ENCODE data around the gene ANKAR.
A peak's percentile ranks its signal among the peaks of the same experiment; 100 is the strongest.
"Not testable (repeated sequence)": the region's sequence is repeated elsewhere in the genome, so short reads cannot be mapped to it uniquely, and the experiment has no call there.

The ANKAR gene

DNA sequence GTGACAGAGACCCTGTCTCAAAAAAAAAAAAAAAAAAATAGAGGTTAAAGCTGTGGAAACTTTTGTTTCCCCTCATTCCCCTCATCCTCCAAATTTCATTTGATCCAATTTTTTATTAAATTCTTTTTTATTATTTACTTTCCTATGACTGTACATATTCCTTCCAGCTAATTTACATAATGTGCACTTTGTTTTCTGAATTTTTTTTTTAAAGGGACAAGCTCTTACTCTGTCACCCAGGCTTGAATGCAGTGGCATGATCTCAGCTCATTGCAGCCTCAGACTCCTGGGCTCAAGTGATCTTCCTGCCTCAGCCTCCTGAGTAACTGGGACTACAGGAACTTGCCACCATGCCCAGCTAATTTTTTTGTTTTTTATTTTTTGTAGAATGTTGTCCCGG lies 10.3 kb downstream of the ANKAR start:
- no peak for ATAC-seq

DNA sequence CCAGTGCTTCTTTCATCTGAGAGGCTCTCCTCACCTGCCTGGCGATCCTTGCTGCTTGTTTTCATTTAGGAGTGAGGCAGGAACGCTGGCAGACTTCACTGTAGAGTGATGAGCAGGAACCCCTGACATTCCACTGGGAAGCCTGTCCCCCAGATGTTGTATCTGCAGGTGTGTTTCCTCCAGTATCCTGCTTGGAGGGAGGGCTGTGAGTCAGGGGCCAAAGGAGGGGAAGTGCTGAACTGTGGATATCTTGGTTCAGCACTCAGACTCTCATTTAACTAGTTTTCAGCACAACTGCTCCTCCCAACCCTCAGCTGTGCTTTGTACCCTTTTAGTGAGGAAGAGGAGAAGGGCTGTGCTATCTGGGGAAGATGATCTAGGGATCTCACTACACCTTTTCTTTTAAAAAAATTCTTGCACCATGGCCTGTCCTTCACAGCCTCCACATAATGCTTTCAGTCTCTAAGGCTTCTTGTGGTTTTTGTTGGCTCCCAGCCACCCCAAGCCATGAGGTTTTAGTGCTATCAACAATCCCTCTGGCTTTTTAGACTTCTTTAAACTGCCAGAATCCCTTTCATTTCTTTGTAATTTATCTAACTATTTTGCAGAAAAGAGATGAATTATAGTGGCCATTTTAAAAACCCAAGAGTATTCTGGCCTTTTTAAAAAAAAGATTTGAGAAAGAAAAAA lies 11.2 kb downstream of the ANKAR start:
- TF ChIP-seq, protein P1, sequence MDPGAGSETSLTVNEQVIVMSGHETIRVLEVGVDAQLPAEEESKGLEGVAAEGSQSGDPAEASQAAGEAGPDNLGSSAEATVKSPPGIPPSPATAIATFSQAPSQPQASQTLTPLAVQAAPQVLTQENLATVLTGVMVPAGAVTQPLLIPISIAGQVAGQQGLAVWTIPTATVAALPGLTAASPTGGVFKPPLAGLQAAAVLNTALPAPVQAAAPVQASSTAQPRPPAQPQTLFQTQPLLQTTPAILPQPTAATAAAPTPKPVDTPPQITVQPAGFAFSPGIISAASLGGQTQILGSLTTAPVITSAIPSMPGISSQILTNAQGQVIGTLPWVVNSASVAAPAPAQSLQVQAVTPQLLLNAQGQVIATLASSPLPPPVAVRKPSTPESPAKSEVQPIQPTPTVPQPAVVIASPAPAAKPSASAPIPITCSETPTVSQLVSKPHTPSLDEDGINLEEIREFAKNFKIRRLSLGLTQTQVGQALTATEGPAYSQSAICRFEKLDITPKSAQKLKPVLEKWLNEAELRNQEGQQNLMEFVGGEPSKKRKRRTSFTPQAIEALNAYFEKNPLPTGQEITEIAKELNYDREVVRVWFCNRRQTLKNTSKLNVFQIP (CRISPR knock-in tag; IDR thresholded peaks at IDR 0.05; ENCODE audit: borderline replicate concordance, low read depth) = no peak
- TF ChIP-seq BACH2 (CRISPR knock-in tag; IDR thresholded peaks at IDR 0.05; ENCODE audit: borderline replicate concordance) = no peak
- no peak for TF ChIP-seq PPARA (CRISPR knock-in tag; IDR thresholded peaks at IDR 0.05; ENCODE audit: borderline replicate concordance)
- no peak for TF ChIP-seq SNAI2 (CRISPR knock-in tag; IDR thresholded peaks at IDR 0.05)
- no peak for TF ChIP-seq GLIS3 (CRISPR knock-in tag; IDR thresholded peaks at IDR 0.05)
- TF ChIP-seq, protein P2, sequence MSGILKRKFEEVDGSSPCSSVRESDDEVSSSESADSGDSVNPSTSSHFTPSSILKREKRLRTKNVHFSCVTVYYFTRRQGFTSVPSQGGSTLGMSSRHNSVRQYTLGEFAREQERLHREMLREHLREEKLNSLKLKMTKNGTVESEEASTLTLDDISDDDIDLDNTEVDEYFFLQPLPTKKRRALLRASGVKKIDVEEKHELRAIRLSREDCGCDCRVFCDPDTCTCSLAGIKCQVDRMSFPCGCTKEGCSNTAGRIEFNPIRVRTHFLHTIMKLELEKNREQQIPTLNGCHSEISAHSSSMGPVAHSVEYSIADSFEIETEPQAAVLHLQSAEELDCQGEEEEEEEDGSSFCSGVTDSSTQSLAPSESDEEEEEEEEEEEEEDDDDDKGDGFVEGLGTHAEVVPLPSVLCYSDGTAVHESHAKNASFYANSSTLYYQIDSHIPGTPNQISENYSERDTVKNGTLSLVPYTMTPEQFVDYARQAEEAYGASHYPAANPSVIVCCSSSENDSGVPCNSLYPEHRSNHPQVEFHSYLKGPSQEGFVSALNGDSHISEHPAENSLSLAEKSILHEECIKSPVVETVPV (CRISPR knock-in tag; IDR thresholded peaks at IDR 0.05) = no peak
- TF ChIP-seq ISL1 (CRISPR knock-in tag; IDR thresholded peaks at IDR 0.05) = no peak
- no peak for TF ChIP-seq ARNTL (CRISPR knock-in tag; IDR thresholded peaks at IDR 0.05; ENCODE audit: borderline replicate concordance, low read depth)
- TF ChIP-seq, protein P3, sequence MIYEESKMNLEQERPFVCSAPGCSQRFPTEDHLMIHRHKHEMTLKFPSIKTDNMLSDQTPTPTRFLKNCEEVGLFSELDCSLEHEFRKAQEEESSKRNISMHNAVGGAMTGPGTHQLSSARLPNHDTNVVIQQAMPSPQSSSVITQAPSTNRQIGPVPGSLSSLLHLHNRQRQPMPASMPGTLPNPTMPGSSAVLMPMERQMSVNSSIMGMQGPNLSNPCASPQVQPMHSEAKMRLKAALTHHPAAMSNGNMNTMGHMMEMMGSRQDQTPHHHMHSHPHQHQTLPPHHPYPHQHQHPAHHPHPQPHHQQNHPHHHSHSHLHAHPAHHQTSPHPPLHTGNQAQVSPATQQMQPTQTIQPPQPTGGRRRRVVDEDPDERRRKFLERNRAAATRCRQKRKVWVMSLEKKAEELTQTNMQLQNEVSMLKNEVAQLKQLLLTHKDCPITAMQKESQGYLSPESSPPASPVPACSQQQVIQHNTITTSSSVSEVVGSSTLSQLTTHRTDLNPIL (CRISPR knock-in tag; IDR thresholded peaks at IDR 0.05; ENCODE audit: low read depth) = no peak
- no peak for TF ChIP-seq ZFP3 (CRISPR knock-in tag; IDR thresholded peaks at IDR 0.05)
- no peak for TF ChIP-seq ZNF8 (CRISPR knock-in tag; IDR thresholded peaks at IDR 0.05)
- peak; percentile 77 for ATAC-seq

More for the DNA sequence above, 10.3 kb downstream of the ANKAR start:
- TF ChIP-seq CSDC2 (CRISPR knock-in tag; IDR thresholded peaks at IDR 0.05) (no peak), ZC3H10 (CRISPR knock-in tag; IDR thresholded peaks at IDR 0.05) (no peak), ZNF565 (CRISPR knock-in tag; conservative IDR thresholded peaks at IDR 0.05; ENCODE audit: low read depth) (no peak), PPARA (CRISPR knock-in tag; IDR thresholded peaks at IDR 0.05; ENCODE audit: borderline replicate concordance) (no peak), ZFP3 (CRISPR knock-in tag; IDR thresholded peaks at IDR 0.05) (no peak), GLIS3 (CRISPR knock-in tag; IDR thresholded peaks at IDR 0.05) (no peak), RARB (CRISPR knock-in tag; IDR thresholded peaks at IDR 0.05) (no peak), ZNF70 (CRISPR knock-in tag; IDR thresholded peaks at IDR 0.05) (no peak), TCF4 (CRISPR knock-in tag; IDR thresholded peaks at IDR 0.05; ENCODE audit: borderline replicate concordance) (no peak), ZNF8 (CRISPR knock-in tag; IDR thresholded peaks at IDR 0.05) (no peak)
- TF ChIP-seq, protein P4, sequence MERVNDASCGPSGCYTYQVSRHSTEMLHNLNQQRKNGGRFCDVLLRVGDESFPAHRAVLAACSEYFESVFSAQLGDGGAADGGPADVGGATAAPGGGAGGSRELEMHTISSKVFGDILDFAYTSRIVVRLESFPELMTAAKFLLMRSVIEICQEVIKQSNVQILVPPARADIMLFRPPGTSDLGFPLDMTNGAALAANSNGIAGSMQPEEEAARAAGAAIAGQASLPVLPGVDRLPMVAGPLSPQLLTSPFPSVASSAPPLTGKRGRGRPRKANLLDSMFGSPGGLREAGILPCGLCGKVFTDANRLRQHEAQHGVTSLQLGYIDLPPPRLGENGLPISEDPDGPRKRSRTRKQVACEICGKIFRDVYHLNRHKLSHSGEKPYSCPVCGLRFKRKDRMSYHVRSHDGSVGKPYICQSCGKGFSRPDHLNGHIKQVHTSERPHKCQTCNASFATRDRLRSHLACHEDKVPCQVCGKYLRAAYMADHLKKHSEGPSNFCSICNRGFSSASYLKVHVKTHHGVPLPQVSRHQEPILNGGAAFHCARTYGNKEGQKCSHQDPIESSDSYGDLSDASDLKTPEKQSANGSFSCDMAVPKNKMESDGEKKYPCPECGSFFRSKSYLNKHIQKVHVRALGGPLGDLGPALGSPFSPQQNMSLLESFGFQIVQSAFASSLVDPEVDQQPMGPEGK (CRISPR knock-in tag; IDR thresholded peaks at IDR 0.05; ENCODE audit: borderline replicate concordance) = no peak

DNA sequence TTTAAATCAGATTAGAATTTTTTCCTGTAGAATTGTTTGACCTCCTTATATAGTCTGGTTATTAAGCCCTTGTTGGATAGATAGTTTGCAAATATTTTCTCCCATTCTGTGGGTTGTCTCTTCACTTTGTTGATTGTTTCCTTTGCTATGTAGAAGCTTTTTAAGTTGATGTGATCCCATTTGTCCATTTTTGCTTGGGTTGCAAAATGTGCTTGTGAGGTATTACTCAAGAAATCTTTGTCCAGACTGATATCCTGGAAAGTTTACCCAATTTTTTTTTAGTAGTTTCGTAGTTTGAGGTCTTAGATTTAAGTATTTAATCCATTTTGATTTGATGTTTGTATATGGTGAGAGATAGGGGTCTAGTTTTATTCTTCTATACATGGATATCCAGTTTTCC lies 13.3 kb downstream of the ANKAR start:
- not testable (repeated sequence) for ATAC-seq

DNA sequence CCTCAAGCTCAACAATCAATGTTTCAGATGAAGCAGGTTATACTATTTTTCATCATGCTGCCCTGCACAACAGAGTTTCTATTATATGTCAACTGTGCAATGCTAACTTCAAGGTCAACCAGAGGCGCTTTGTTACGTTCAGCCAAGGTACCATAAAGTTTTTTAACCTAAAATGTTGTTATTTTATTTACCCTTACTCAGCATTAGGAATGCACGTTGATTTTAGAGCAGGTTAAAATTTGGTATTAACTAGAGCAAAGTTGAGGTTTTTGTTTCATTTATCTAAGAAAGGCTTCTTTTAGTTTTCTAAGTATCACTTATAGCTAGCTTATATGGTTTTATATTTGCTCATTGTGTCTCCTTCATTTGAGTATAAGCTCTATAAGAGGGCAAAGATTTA lies 21.8 kb downstream of the ANKAR start:
- ATAC-seq = no peak
- TF ChIP-seq TOX (CRISPR knock-in tag; IDR thresholded peaks at IDR 0.05; ENCODE audit: borderline replicate concordance) (no peak), ESRRG (CRISPR knock-in tag; IDR thresholded peaks at IDR 0.05) (no peak), ZNF8 (CRISPR knock-in tag; IDR thresholded peaks at IDR 0.05) (no peak), ZFP3 (CRISPR knock-in tag; IDR thresholded peaks at IDR 0.05) (no peak), RARB (CRISPR knock-in tag; IDR thresholded peaks at IDR 0.05) (no peak), PPARA (CRISPR knock-in tag; IDR thresholded peaks at IDR 0.05; ENCODE audit: borderline replicate concordance) (no peak), SNAI2 (CRISPR knock-in tag; IDR thresholded peaks at IDR 0.05) (no peak)
- TF ChIP-seq, protein P1 (CRISPR knock-in tag; IDR thresholded peaks at IDR 0.05; ENCODE audit: borderline replicate concordance, low read depth) = no peak
- TF ChIP-seq, protein P2 (CRISPR knock-in tag; IDR thresholded peaks at IDR 0.05) = no peak
- TF ChIP-seq, protein P4 (CRISPR knock-in tag; IDR thresholded peaks at IDR 0.05; ENCODE audit: borderline replicate concordance) = no peak

Data from SK-N-SH treated with all-trans-retinoic acid at 6 μM for 48 hours (cell line).